Fibroblast of skin of back (primary cell): ENCODE results near the gene ACER1.
"Not testable (repeated sequence)": the region's sequence is repeated elsewhere in the genome, so short reads cannot be mapped to it uniquely, and the experiment has no call there.

ENCODE experiments used
- DNase-seq: peaks from one replicate; pipeline ENCODE4 v3.0.0-alpha.2; 2013

The ACER1 gene

DNA sequence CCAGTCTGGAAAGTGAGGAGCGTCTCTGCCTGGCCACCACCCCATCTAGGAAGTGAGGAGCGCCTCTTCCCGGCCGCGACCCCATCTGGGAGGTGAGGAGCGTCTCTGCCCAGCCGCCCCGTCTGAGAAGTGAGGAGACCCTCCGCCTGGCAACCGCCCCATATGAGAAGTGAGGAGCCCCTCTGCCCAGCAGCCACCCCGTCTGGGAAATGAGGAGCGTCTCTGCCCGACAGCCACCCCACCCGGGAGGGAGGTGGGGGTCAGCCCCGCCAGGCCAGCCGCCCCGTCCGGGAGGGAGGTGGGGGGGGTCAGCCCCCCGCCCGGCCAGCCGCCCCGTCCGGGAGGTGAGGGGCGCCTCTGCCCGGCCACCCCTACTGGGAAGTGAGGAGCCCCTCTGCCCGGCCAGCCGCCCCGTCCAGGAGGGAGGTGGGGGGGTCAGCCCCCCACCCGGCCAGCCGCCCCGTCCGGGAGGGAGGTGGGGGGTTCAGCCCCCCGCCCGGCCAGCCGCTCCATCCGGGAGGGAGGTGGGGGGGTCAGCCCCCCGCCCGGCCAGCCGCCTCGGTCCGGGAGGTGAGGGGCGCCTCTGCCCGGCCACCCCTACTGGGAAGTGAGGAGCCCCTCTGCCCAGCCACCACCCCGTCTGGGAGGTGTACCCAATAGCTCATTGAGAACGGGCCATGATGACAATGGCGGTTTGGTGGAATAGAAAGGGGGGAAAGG lies 22.1 kb upstream of the ACER1 start:
- not testable (repeated sequence) for DNase-seq

DNA sequence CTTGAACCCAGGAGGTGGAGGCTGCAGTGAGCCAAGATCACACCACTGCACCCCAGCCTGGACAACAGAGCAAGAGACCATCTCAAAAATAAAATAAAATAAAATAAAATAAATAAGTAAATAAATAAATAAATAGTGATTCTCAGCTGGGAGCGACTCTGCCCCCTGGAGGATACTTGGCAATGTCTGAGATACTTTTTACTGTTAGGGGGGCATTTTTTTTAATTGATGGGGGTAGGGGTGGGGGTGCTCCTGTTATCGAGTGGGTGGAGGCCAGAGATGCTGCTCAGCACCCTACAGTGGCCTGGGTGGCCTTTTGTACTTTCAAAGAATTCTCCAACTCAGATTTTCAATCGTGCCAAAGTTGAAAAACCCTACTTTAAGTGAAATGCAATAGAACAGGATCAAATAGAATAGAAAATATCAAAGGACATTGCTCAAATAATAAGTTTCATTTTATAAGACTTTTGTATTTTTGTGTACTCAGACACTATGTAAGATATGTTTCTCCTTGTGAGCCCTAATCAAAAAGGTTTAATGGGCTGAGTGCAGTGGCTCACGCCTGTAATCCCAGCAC lies 20.8 kb upstream of the ACER1 start:
- peak; percentile 9 for DNase-seq

- no peak for DNase-seq
Measured at GRCh38 chr19:6352381-6353165, 19.2 kb upstream of the ACER1 start.

DNA sequence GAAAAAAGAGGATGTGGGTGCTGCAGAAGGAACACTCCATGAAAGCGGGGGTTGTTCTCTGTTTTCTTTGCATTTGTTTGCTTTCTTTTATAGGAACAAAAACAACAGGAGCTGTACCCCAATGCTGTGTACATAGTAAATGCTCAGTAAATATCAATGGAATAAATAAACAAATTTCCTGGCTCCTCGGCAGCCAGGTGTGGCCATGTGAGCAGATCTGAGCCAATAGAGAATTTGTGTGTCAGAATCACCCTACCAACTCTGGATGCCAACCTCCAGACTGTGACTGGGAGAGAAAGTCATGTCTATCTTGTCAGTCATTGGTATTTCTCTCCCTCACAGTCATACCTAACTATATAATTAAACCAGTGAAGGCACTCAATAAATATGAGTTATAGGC lies 17.3 kb upstream of the ACER1 start:
- no peak for DNase-seq

- not testable (repeated sequence) for DNase-seq
Measured at GRCh38 chr19:6349271-6349670, 15.9 kb upstream of the ACER1 start.

- peak; percentile 7 for DNase-seq
Measured at GRCh38 chr19:6343462-6343861, 10.1 kb upstream of the ACER1 start.

GRCh38 chr19:6340493-6341201 lies 7.2 kb upstream of the ACER1 start:
- no peak for DNase-seq

GRCh38 chr19:6334490-6335285 lies 1.3 kb upstream of the ACER1 start:
- no peak for DNase-seq

- no peak for DNase-seq
Measured at GRCh38 chr19:6326815-6327214, 6.6 kb downstream of the ACER1 start.

- DNase-seq: no peak
Measured at GRCh38 chr19:6325614-6326013, 7.8 kb downstream of the ACER1 start.

DNA sequence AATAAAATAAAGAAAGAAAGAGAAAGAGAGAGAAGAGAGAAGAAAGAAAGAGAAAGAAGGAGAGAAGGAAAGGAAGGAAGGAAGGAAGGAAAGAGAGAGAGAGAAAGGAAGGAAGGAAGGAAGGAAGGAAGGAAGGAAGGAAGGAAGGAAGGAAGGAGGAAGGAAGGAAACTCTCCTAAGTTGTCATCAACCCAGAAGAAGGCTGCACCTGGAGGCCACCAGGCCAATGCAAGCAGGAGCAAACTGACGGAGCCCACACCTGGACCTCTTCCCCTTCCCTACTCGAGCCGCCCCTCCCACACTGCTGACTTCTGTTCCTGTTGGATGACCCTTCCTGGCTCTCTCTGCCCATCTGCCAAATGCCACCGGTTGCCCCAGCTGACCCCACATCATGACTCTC lies 8.7 kb downstream of the ACER1 start:
- DNase-seq: no peak

- no peak for DNase-seq
Measured at GRCh38 chr19:6322284-6322683, 11.1 kb downstream of the ACER1 start.

DNA sequence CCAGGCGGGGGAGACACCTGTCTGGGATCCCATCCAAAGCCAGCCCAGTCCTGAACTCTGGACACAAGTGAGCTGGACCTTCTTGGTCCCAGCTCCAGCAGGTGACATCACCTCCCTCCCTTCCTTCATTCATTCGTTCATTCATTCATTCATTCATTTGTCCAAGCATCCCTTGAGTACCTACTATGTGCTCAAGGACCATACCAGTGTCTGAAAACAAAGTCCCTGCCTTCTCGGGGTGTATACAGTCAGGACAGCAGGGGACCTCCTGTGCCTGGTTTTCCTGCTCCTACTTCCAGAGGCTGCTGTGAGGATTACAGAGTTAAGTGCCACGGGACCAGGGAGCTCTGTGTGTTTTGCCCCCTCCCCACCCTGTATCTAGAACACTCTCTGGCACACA lies 14.0 kb downstream of the ACER1 start:
- DNase-seq: no peak

GRCh38 chr19:6318772-6319171 lies 14.6 kb downstream of the ACER1 start:
- peak; percentile 26 for DNase-seq

DNA sequence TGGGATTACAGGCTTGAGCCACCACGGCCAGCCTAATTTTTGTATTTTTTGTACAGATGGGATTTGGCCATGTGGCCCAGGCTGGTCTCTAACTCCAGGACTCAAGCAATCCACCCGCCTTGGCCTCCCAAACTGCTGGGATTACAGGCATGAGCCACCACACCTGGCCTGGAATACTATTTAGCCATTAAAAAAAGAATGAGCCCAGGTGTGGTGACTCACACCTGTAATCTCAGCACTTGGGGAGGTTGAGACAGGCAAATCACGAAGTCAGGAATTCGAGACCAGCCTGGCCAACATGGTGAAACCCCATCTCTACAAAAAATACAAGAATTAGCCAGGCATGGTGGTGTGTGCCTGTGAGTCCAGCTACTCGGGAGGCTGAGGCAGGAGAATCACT lies 17.8 kb downstream of the ACER1 start:
- not testable (repeated sequence) for DNase-seq

DNA sequence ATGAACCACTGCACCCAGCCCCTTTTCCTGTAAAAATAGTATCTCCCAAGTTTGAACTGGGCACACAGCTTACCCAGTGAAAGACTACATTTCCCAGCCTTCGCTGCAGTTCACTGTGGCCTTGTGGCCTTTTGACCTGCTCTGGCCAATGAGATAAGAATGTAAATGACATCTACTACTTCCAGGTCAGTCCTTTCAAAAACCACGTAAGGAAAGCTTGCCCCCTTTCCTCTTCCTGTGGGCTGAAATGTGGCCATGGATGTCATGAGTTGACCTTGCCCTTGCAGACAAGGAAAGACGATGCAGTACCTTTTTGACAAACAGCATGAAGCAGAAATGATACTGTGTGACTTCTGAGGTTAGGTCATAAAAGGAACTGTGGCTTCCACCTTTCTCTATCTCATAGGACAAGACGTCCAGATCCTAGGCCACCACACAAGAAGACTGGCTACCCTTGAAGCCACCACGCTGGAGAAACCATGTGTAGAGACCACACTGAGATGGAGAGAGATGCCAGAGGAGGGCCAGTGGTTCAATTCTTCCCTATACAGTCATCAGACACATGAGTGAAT lies 19.9 kb downstream of the ACER1 start:
- DNase-seq: no peak

GRCh38 chr19:6312018-6312417 lies 21.4 kb downstream of the ACER1 start:
- no peak for DNase-seq

- no peak for DNase-seq
Measured at GRCh38 chr19:6298413-6298812, 35.0 kb downstream of the ACER1 start.

GRCh38 chr19:6297202-6297601 lies 36.2 kb downstream of the ACER1 start:
- no peak for DNase-seq

GRCh38 chr19:6292006-6292405 lies 41.4 kb downstream of the ACER1 start:
- no peak for DNase-seq

GRCh38 chr19:6288737-6289136 lies 44.7 kb downstream of the ACER1 start:
- DNase-seq: no peak
